Esophagus (tissue), 2 donors: Measurements from ENCODE around the gene PARD3. TPM values are rescaled to one million over a fixed set of nuclear protein-coding genes. Genes with fewer than 3 reads are reported as not detected.
A peak's percentile ranks its signal among the peaks of the same experiment; 100 is the strongest.

Experiments
- H3K27ac ChIP-seq, 2 donors: one replicate each; pipeline ENCODE4 v1.5.1; 2013; ENCODE audit warnings: low read depth in 2 of 2, mild to moderate bottlenecking in 2 of 2, inconsistent platforms in 1 of 2, low read length in 1 of 2, moderate library complexity in 1 of 2
- H3K27me3 ChIP-seq, 2 donors: one replicate each; pipeline ENCODE4 v1.6.1; 2013; ENCODE audit warnings: low read length in 2 of 2, control low read depth in 1 of 2, mild to moderate bottlenecking in 1 of 2; ENCODE audit not compliant: insufficient read depth in 2 of 2, control insufficient read depth in 1 of 2
- H3K36me3 ChIP-seq, 2 donors: one replicate each; pipeline ENCODE4 v1.6.1; 2013; ENCODE audit warnings: low read length in 1 of 2; ENCODE audit not compliant: control insufficient read depth in 2 of 2, insufficient read depth in 2 of 2
- H3K4me1 ChIP-seq, 2 donors: one replicate each; pipeline ENCODE4 v1.6.1; 2013; ENCODE audit warnings: low read length in 1 of 2; ENCODE audit not compliant: control insufficient read depth in 2 of 2, insufficient read depth in 2 of 2
- H3K4me3 ChIP-seq, 2 donors: one replicate each; pipeline ENCODE4 v1.5.1; 2013; ENCODE audit warnings: low read length in 2 of 2, mild to moderate bottlenecking in 2 of 2, low read depth in 1 of 2, moderate library complexity in 1 of 2
- H3K9me3 ChIP-seq, 2 donors: one replicate each; pipeline ENCODE4 v1.6.1; 2013; ENCODE audit warnings: mild to moderate bottlenecking in 2 of 2, low read depth in 1 of 2, low read length in 1 of 2, moderate library complexity in 1 of 2; ENCODE audit not compliant: control insufficient read depth in 2 of 2, insufficient read depth in 1 of 2
- WGBS, 2 donors: extraction: QIAGEN DNeasy Blood & Tissue Kit; methylation state at CpG; one replicate each; pipeline ENCODE4 v1.1.7; 2013; 5-methylcytosine and 5-hydroxymethylcytosine counted together
- polyA plus RNA-seq, 2 donors: library from polyadenylated mRNA; stranded (reverse); fragments of 200-250 nt; gene quantifications; one replicate each; pipeline ENCODE4 v1.2.3, GENCODE V29; 2013
- donor health status: healthy with polysubstance abuse.
- donor health status: Bipolar disorder and iron deficiency.

PARD3 gene
- polyA plus RNA-seq, 2 donors, result 40.3 to 71.3 TPM

GRCh38 chr10:34333513-34333912, 481.6 kb downstream of the PARD3 start:
- Histone ChIP-seq H3K4me3 (no peak overlapping the region), H3K27me3 (no peaks in the 10 kb centered on the region), H3K36me3 (peaks cover 0 to 3% of the 10 kb centered on the region in 2 donors), H3K9me3 (no peaks in the 10 kb centered on the region), H3K27ac (no peak overlapping the region), H3K4me1 (no peaks in the 10 kb centered on the region)
- 77 to 79% methylated on average over 2 of the region's 2 CpGs for whole genome bisulfite sequencing, 2 donors

GRCh38 chr10:34327184-34327583, 487.9 kb downstream of the PARD3 start:
- Histone ChIP-seq H3K9me3 (no peaks in the 10 kb centered on the region), H3K4me3 (no peak overlapping the region), H3K27ac (no peak overlapping the region), H3K27me3 (no peaks in the 10 kb centered on the region), H3K36me3 (peaks cover 0 to 15% of the 10 kb centered on the region in 2 donors), H3K4me1 (no peaks in the 10 kb centered on the region)
- 91 to 92% methylated on average over 4 of the region's 4 CpGs for WGBS, 2 donors

- H3K4me3 ChIP-seq, result no peak overlapping the region
- no peaks in the 10 kb centered on the region for H3K9me3 ChIP-seq
- no peaks in the 10 kb centered on the region for H3K4me1 ChIP-seq
- H3K27ac ChIP-seq, result no peak overlapping the region
- H3K27me3 ChIP-seq, result no peaks in the 10 kb centered on the region
- 56 to 63% methylated on average over 1 of the region's 1 CpG for WGBS, 2 donors
- H3K36me3 ChIP-seq, result peaks cover 0 to 12% of the 10 kb centered on the region in 2 donors
These were observed 491.9 kb downstream of the PARD3 start for GRCh38 chr10:34323192-34323591.

- H3K4me1 ChIP-seq, result no peaks in the 10 kb centered on the region
- no peak overlapping the region for H3K4me3 ChIP-seq
- WGBS, 2 donors, result 35 to 43% methylated on average over 4 of the region's 4 CpGs
- peaks cover 0 to 6% of the 10 kb centered on the region in 2 donors for H3K36me3 ChIP-seq
- no peaks in the 10 kb centered on the region for H3K27me3 ChIP-seq
- no peaks in the 10 kb centered on the region for H3K9me3 ChIP-seq
- peak overlapping the region in 1 of 2 donors; percentile 47 for H3K27ac ChIP-seq
These were observed 494.8 kb downstream of the PARD3 start for GRCh38 chr10:34320265-34320664.

- Histone ChIP-seq H3K9me3 (no peaks in the 10 kb centered on the region), H3K4me3 (no peak overlapping the region), H3K4me1 (no peaks in the 10 kb centered on the region), H3K36me3 (peaks cover 0 to 2% of the 10 kb centered on the region in 2 donors), H3K27ac (peak overlapping the region; percentile 40 to 55), H3K27me3 (no peaks in the 10 kb centered on the region)
- WGBS, 2 donors, result 37 to 47% methylated on average over 6 of the region's 6 CpGs
These were observed 495.8 kb downstream of the PARD3 start for GRCh38 chr10:34319197-34319846.

- Histone ChIP-seq H3K4me1 (no peaks in the 10 kb centered on the region), H3K27me3 (no peaks in the 10 kb centered on the region)
These were observed 498.9 kb downstream of the PARD3 start for GRCh38 chr10:34316154-34316553.

GRCh38 chr10:34314457-34314856, 500.6 kb downstream of the PARD3 start:
- 93 to 94% methylated on average over 5 of the region's 5 CpGs for WGBS, 2 donors
- Histone ChIP-seq H3K4me1 (no peaks in the 10 kb centered on the region), H3K27me3 (no peaks in the 10 kb centered on the region), H3K9me3 (no peaks in the 10 kb centered on the region), H3K36me3 (peaks cover 0 to 2% of the 10 kb centered on the region in 2 donors), H3K27ac (no peak overlapping the region), H3K4me3 (no peak overlapping the region)

More at GRCh38 chr10:34316154-34316553, 498.9 kb downstream of the PARD3 start:
- H3K27ac ChIP-seq, result no peak overlapping the region
- no peaks in the 10 kb centered on the region for H3K9me3 ChIP-seq
- H3K4me3 ChIP-seq, result no peak overlapping the region
- WGBS, 2 donors, result 86 to 89% methylated on average over 2 of the region's 2 CpGs
- peaks cover 0 to 2% of the 10 kb centered on the region in 2 donors for H3K36me3 ChIP-seq

- H3K27ac ChIP-seq, result no peak overlapping the region
- H3K4me3 ChIP-seq, result no peak overlapping the region
- WGBS, 2 donors, result 60 to 69% methylated on average over 3 of the region's 3 CpGs
- no peaks in the 10 kb centered on the region for H3K4me1 ChIP-seq
- no peaks in the 10 kb centered on the region for H3K9me3 ChIP-seq
- no peaks in the 10 kb centered on the region for H3K27me3 ChIP-seq
- H3K36me3 ChIP-seq, result peaks cover 0 to 2% of the 10 kb centered on the region in 2 donors
These were observed 501.2 kb downstream of the PARD3 start for GRCh38 chr10:34313888-34314287.

GRCh38 chr10:34313353-34313752, 501.7 kb downstream of the PARD3 start:
- Histone ChIP-seq H3K9me3 (no peaks in the 10 kb centered on the region), H3K4me3 (no peak overlapping the region), H3K27ac (no peak overlapping the region), H3K36me3 (peaks cover 0 to 2% of the 10 kb centered on the region in 2 donors), H3K4me1 (no peaks in the 10 kb centered on the region), H3K27me3 (no peaks in the 10 kb centered on the region)
- WGBS, 2 donors, result 87 to 88% methylated on average over 1 of the region's 1 CpG

- Histone ChIP-seq H3K4me3 (no peak overlapping the region), H3K27ac (no peak overlapping the region), H3K4me1 (no peaks in the 10 kb centered on the region), H3K36me3 (peaks cover 0 to 6% of the 10 kb centered on the region in 2 donors), H3K9me3 (no peaks in the 10 kb centered on the region), H3K27me3 (no peaks in the 10 kb centered on the region)
- WGBS, 2 donors, result 81 to 84% methylated on average over 3 of the region's 3 CpGs
These were observed 503.4 kb downstream of the PARD3 start for GRCh38 chr10:34311679-34312078.
